ENCODE measurements around the gene TMEM82.

TMEM82 gene

DNA sequence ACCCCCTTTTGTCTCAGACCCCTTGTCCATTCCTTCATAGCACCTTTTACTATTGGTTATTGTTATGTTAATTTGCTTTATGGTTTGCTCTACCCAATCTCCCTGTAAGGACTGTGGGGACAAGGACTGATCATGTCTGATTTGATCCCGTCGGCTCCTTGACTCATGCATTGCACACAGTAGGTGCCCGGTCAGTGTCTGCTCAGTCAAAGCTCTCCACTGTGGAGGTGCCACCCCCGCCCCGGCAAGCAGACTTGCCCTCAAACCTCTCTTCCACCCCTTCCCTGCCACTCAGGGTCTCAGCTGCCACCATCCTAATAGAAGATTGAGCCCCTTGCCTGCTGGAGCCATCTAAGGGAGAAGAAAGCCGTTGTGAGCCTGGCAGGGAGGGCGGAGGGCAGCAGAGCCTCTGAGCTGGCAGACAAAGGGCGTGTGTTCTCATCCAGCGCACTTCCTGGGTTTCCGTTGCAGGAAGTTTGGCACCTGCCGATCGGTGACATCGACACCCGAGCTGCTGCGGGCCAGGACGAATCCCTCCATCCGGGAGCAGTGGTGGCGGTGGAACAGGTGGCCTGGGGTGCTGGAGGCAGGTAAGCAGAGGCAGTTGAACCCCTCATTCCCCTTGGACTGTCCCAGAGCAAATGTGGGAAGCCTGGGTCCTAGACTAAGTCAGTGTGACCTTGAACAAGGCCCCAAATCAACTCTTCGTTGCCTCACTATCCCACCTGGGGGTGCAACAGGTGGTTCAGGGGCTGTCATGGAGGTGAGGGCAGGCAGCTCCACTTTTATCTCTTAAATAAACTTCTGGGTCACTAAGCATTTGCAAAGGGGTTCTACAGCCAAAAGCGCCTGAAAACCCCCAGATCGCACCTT, 14.1 kb downstream of the TMEM82 start:
- Histone ChIP-seq H3K9me2 (ENCODE audit: low read depth, low read length) (no peaks in the 10 kb centered on the region), H3K36me3 (ENCODE audit: insufficient read depth, low read length) (no peaks in the 10 kb centered on the region), H3K4me1 (ENCODE audit: insufficient read depth, low read length, severe bottlenecking) (no peaks in the 10 kb centered on the region), H3F3A (ENCODE audit: insufficient read depth, low read length) (no peaks in the 10 kb centered on the region), H3K27ac (ENCODE audit: low read depth, low read length, poor library complexity, severe bottlenecking) (no peak overlapping the region), H4K20me1 (ENCODE audit: insufficient read depth, low read length) (no peaks in the 10 kb centered on the region), H3K4me2 (ENCODE audit: low read length) (no peak overlapping the region), H3K4me3 (ENCODE audit: low read depth, low read length, poor library complexity, severe bottlenecking) (no peak overlapping the region), H3K9me3 (ENCODE audit: low read length) (no peaks in the 10 kb centered on the region), H3K27me3 (ENCODE audit: insufficient read depth, low read length) (peaks cover 6% of the 10 kb centered on the region; the same call in 1 of the 2 replicates), H2AFZ (ENCODE audit: low read length) (no peak overlapping the region), H3K9ac (ENCODE audit: low read length) (no peak overlapping the region), H3K79me2 (ENCODE audit: insufficient read depth, low read length) (no peaks in the 10 kb centered on the region)
- no peak for TF ChIP-seq EZH2 (IDR thresholded peaks at IDR 0.05; ENCODE audit: borderline replicate concordance, low read length)
- no peak for TF ChIP-seq CTCF (IDR thresholded peaks at IDR 0.05; ENCODE audit: low read length)

GRCh38 chr1:15757016-15757543, 14.8 kb downstream of the TMEM82 start:
- no peaks in the 10 kb centered on the region for H3K36me3 ChIP-seq (ENCODE audit: insufficient read depth, low read length)
- H3K79me2 ChIP-seq (ENCODE audit: insufficient read depth, low read length) = no peaks in the 10 kb centered on the region
- H2AFZ ChIP-seq (ENCODE audit: low read length) = no peak overlapping the region
- no peak overlapping the region for H3K4me2 ChIP-seq (ENCODE audit: low read length)
- H4K20me1 ChIP-seq (ENCODE audit: insufficient read depth, low read length) = no peaks in the 10 kb centered on the region
- no peak for TF ChIP-seq EZH2 (IDR thresholded peaks at IDR 0.05; ENCODE audit: borderline replicate concordance, low read length)
- TF ChIP-seq CTCF (IDR thresholded peaks at IDR 0.05; ENCODE audit: low read length) = no peak
- no peak overlapping the region for H3K4me3 ChIP-seq (ENCODE audit: low read depth, low read length, poor library complexity, severe bottlenecking)
- H3K9ac ChIP-seq (ENCODE audit: low read length) = no peak overlapping the region
- peaks cover 3% of the 10 kb centered on the region; the same call in 1 of the 2 replicates for H3K27me3 ChIP-seq (ENCODE audit: insufficient read depth, low read length)
- H3K4me1 ChIP-seq (ENCODE audit: insufficient read depth, low read length, severe bottlenecking) = no peaks in the 10 kb centered on the region
- no peak overlapping the region for H3K27ac ChIP-seq (ENCODE audit: low read depth, low read length, poor library complexity, severe bottlenecking)
- no peaks in the 10 kb centered on the region for H3F3A ChIP-seq (ENCODE audit: insufficient read depth, low read length)
- no peaks in the 10 kb centered on the region for H3K9me2 ChIP-seq (ENCODE audit: low read depth, low read length)
- no peaks in the 10 kb centered on the region for H3K9me3 ChIP-seq (ENCODE audit: low read length)

- no peaks in the 10 kb centered on the region for H3K79me2 ChIP-seq (ENCODE audit: insufficient read depth, low read length)
- H2AFZ ChIP-seq (ENCODE audit: low read length) = no peak overlapping the region
- no peaks in the 10 kb centered on the region for H3K4me1 ChIP-seq (ENCODE audit: insufficient read depth, low read length, severe bottlenecking)
- H4K20me1 ChIP-seq (ENCODE audit: insufficient read depth, low read length) = no peaks in the 10 kb centered on the region
- no peaks in the 10 kb centered on the region for H3K9me3 ChIP-seq (ENCODE audit: low read length)
- H3K27ac ChIP-seq (ENCODE audit: low read depth, low read length, poor library complexity, severe bottlenecking) = no peak overlapping the region
- no peak overlapping the region for H3K4me2 ChIP-seq (ENCODE audit: low read length)
- H3K9ac ChIP-seq (ENCODE audit: low read length) = no peak overlapping the region
- no peaks in the 10 kb centered on the region for H3K9me2 ChIP-seq (ENCODE audit: low read depth, low read length)
- H3F3A ChIP-seq (ENCODE audit: insufficient read depth, low read length) = no peaks in the 10 kb centered on the region
- H3K4me3 ChIP-seq (ENCODE audit: low read depth, low read length, poor library complexity, severe bottlenecking) = no peak overlapping the region
- H3K36me3 ChIP-seq (ENCODE audit: insufficient read depth, low read length) = no peaks in the 10 kb centered on the region
- H3K27me3 ChIP-seq (ENCODE audit: insufficient read depth, low read length) = peaks cover 3% of the 10 kb centered on the region; the same call in 1 of the 2 replicates
- no peak for TF ChIP-seq EZH2 (IDR thresholded peaks at IDR 0.05; ENCODE audit: borderline replicate concordance, low read length)
- no peak for TF ChIP-seq CTCF (IDR thresholded peaks at IDR 0.05; ENCODE audit: low read length)
Measured at GRCh38 chr1:15757575-15758342, 15.5 kb downstream of the TMEM82 start.

Data from OCI-LY1 (cell line).